Stimulated activated naive CD4-positive, alpha-beta T cell treated with Interleukin-2 at 50 U/mL for 16 hours (primary cell): ENCODE measurements around the gene MBNL2.

ENCODE experiments used
- DNase-seq: peaks from one replicate; lab custom pipeline; 2025; lab: John Stamatoyannopoulos, UW

Gene MBNL2

DNA sequence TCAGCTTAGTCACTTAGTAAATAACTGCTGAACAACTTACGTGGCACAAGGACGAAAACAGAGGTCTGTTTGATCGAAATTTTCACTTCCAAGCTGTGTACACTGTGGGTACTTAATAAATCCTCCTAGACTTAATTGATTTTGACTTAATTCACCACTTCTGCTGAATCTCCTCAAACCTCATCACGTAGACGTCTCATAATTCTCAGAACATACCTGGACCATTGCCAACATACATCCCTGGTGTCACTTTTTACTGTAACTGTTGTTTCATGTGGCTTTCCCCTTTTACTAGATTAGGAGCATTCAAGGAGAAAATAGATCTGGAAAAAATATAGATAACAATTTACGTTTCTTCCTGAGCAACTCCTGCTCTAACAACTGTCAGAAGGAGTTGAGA lies 105.0 kb downstream of the MBNL2 start:
- no peak for DNase-seq

DNA sequence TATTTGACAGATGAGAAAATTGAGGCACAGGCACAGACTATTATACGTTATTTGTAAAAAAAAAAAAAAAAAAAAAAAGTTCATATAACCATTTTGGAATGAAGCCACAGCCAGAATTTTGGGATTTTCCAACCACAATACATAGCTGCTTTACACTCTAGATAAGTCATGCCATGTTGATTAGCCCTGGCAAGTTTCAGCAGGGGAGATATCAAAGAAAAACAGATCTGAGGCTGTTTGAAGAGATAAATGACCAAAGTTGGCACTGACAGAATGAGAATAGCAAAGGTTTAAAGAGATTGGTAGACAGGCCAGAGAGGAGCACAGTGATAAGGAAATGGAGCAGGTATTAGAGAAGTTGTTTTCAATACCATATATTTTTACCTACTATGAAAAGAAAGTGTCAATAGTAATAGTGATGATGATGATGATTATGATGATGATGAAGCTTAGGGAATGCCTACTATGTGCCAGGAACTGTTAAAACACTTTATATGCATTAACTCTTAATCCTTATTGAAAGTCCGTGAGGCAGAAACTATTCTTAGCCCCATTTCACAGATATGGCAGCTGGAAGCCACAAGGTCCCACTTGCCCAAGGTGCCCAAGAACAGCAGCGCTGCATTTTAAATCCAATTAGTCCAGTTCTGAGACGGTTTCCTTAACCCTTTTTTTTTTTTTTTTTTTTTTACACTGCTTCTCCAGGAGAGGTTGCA lies 105.5 kb downstream of the MBNL2 start:
- no peak for DNase-seq

DNA sequence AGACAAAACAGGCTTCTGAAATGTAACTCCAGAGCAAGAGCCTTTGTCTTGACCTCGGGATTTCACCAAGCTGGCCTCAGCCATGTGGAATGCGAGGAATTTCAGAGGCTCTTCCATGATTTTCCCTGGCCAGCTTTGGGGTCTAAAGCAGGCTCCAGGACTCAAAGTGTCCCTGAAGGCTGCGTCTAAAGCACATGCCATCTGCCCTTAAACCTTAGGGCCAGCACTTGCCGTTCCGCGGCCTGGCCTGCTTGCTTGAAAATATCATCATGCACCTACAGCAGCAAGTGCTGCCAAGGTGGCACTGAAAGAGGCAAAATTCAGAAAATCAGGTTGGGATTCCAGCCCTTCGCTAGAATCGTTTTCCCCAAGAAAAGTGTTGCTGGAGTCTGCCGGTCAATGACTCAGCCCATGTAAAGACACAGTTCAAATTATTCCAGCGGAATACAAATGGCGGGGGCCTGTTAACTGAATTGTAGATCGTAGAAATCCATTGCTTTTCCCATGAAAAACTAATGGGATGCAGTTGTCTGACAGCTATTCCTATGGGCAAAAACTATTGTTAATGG lies 106.2 kb downstream of the MBNL2 start:
- DNase-seq = no peak

DNA sequence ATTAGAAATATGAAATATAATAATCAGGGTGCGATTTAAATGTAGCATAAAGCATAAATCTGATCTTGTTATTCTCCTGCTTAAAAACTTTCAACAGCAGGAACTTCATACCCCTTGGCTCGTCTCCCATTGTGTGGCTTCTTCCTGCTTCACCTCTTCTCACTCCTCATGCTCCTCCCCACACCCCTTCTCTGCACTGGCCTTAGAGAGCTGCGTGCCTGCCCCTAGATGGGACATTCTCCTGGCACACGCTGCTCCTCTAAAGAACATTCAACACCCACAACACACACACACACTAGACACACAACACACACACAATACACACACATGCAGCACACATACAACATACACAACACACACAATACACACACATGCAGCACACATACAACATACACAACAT lies 107.2 kb downstream of the MBNL2 start:
- DNase-seq = no peak

DNA sequence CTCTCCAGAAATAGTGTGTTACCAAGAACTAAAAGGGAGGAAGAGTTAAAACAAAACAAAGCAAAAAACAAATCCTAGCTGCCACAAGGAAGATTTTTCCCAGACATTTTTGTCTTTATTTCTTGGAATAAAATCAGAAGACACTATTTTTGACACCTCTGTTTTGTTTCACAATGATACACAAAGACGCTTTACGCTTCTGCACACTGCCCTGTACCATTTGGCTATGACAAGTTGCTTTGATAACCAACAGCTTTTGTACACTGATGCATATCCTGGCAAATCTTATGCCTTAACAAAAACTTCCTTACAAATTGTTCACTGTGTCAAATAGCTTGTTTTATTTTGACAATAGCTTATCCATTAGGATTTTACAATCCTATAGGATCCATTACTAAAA lies 108.3 kb downstream of the MBNL2 start:
- no peak for DNase-seq

- DNase-seq = no peak
Observed at GRCh38 chr13:97332742-97333141, 110.6 kb downstream of the MBNL2 start.

- DNase-seq = no peak
Observed at GRCh38 chr13:97333983-97334382, 111.8 kb downstream of the MBNL2 start.

- no peak for DNase-seq
Observed at GRCh38 chr13:97334690-97335089, 112.6 kb downstream of the MBNL2 start.

DNA sequence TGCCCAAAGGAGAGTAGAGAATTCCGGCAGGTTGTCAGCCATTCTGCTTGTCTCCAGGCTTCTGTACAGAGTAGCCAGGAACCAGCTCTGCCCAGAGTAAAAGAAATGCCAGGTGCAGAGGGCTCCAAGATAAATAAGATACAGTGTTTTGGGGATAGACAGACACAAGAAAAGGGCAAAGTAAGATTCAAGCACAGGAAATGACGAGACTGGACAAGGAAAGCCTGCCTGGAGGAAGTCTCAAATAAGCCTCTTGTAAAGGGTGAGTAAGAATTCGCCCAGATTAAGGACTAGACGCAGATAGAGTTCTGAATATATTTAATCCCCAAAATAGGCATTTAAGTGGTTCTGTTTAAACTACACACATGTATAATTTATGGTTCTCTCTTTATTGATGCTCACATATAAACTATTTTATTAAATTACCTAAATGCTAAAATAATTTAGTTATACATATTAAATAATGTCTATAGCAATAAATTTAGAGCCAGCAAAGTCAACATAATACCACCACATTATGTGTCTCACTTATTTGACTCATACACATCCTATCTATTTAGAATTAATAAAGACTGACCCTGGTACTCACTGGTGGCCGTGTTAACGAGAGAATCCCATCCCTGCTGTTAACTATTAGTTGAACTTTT lies 113.5 kb downstream of the MBNL2 start:
- DNase-seq = no peak

GRCh38 chr13:97337985-97338499 lies 115.9 kb downstream of the MBNL2 start:
- DNase-seq = no peak

GRCh38 chr13:97338571-97338970 lies 116.4 kb downstream of the MBNL2 start:
- no peak for DNase-seq

DNA sequence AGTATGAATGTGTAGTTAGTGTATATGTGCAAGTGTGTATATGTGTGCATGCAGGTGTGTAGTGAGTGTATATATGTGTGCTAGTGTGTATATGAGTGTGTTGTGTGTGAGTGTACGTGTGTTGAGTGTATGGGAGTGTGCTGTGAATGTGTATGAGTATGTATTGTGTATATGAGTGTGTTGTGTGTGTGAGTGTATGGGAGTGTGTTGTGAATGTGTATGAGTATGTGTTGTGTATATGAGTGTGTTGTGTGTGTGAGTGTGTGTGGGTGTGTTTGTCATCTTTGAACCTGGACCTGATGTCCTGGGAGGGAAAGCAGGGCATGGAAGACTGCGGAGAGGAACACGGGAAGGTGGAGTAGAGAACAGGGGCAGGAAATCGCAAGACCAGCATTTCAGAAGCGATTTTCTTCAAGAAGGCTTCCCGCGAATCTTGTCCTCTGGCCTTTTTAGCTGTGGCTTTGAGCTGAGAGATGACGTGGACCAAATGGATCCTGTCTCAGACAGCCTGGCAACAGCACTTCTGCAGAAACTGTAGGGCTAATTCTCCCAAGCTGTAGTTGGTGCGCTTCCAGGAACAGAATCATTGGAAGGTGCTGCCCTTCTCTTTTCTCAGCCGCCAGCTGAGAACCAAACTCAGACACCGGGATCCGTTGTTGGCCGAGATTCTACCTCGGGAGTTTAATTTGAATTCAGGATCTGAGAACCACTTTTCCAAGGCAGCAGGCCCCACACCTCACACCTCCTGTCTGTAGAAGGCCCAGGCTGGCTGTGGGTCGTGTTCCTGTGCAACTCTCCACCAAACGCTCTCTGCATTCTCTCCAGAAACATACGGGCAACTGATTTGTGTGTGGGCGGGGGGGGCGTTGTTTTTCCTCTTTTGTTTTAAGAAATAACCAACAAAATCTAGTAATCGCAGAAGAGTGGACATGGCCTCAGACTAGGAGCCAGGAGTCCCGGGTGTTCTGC lies 117.2 kb downstream of the MBNL2 start:
- no peak for DNase-seq

- DNase-seq = no peak
Observed at GRCh38 chr13:97339988-97340749, 118.0 kb downstream of the MBNL2 start.

GRCh38 chr13:97341135-97341534 lies 119.0 kb downstream of the MBNL2 start:
- no peak for DNase-seq

DNA sequence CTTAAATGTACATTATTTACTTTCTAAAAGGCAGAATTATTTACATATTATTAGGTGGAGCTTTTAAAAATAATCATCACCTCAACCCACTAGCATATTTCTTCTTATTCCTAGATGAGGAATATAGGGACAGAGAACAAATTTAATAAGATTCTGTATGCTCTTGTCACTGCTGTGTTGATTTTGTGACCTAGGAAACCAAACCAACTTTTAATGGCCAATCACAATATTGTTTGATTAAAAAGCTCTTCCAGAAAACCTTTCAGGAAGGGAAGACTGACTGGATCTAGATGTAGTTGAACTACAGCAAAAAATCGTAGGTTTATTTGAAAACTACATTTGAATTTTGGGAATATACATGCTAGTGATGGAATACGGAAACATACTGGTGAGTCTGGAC lies 120.0 kb downstream of the MBNL2 start:
- no peak for DNase-seq

DNA sequence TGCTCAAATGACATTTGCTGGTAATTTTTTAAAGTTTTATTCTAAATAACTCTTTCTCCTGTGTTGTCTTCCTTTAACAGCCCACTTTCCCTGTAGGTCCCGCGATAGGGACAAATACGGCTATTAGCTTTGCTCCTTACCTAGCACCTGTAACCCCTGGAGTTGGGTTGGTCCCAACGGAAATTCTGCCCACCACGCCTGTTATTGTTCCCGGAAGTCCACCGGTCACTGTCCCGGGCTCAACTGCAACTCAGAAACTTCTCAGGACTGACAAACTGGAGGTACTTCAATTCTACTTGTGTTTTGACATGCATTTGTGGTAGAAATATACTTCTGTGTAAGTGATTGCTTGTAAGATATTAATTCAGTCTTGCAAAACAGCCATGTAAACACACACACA lies 120.8 kb downstream of the MBNL2 start:
- no peak for DNase-seq

- peak; percentile 45 for DNase-seq
Observed at GRCh38 chr13:97344265-97345175, 122.4 kb downstream of the MBNL2 start.

- no peak for DNase-seq
Observed at GRCh38 chr13:97346097-97346496, 124.0 kb downstream of the MBNL2 start.

DNA sequence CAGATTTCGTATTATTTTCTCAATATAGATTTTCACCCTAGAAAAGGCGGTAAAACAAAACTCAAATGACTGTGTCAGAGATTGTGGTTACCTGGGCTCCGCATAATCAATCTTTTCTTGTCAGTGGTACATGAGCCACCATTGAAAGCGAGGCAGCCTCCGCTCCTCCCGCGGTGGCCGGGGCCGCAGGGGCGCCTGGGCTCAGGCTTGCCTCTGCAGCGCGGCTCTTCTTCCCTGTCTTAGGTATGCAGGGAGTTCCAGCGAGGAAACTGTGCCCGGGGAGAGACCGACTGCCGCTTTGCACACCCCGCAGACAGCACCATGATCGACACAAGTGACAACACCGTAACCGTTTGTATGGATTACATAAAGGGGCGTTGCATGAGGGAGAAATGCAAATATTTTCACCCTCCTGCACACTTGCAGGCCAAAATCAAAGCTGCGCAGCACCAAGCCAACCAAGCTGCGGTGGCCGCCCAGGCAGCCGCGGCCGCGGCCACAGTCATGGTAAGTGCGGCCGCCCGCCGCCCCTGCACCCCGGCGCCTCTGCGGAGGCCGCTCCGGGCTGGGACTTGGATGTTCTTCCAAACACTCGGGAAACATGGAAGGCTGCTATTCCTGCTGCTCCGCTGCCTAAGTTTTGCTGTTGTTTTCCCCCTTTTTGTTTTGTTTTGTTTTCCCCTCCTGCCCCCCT lies 124.6 kb downstream of the MBNL2 start:
- DNase-seq = peak; percentile 10
